Testis (tissue), 3 donors: ENCODE measurements around the gene SEPTIN5. TPM values are rescaled to one million over a fixed set of nuclear protein-coding genes. Genes with fewer than 3 reads are reported as not detected.

ENCODE experiments used
- DNase-seq: peaks from one replicate; pipeline ENCODE4 v3.0.0-alpha.2; 2019
- H3K27ac ChIP-seq, 2 donors: fragments of 200-600 bp; sonication (generic); one replicate each; pipeline ENCODE4 v1.5.1; 2019
- H3K27me3 ChIP-seq: fragments of 200-600 bp; sonication (generic); one replicate; pipeline ENCODE4 v1.5.1; 2019
- H3K36me3 ChIP-seq: fragments of 200-600 bp; sonication (generic); one replicate; pipeline ENCODE4 v1.5.1; 2017; ENCODE audit warnings: low read depth; ENCODE audit errors: missing control alignments
- H3K4me1 ChIP-seq: fragments of 200-600 bp; sonication (generic); one replicate; pipeline ENCODE4 v1.5.1; 2019
- H3K4me3 ChIP-seq, 2 donors: fragments of 200-600 bp; sonication (generic); one replicate each; pipeline ENCODE4 v1.5.1; 2017 to 2019
- H3K9me3 ChIP-seq: fragments of 200-600 bp; sonication (generic); one replicate; pipeline ENCODE4 v1.5.1; 2017
- POLR2A ChIP-seq: fragments of 450-650 bp; IDR thresholded peaks from one replicate; pipeline ENCODE4 v1.6.1; 2017; ENCODE audit warnings: antibody characterized with exemption, mild to moderate bottlenecking, moderate library complexity
- WGBS, 2 donors: methylation state at CpG; one replicate each; pipeline ENCODE4 v1.1.5; 2018; 5-methylcytosine and 5-hydroxymethylcytosine counted together
- intact Hi-C: fragments of 100-400 bp; cut with DNase I; formaldehyde crosslinking; loops from one replicate; pipeline ENCODE4 v1.15.1; 2023; ENCODE audit warnings: low total_unique reads
- polyA plus RNA-seq: library from polyadenylated mRNA; stranded (reverse); fragments of 350-450 nt; fragmentation: Illumina TruSeq; extraction: RNeasy Lipid Tissue Mini Kit (QIAGEN cat#74804); gene quantifications from one replicate; pipeline ENCODE4 v1.2.3, GENCODE V29; 2014; ENCODE audit warnings: low read depth, low replicate concordance; ENCODE audit not compliant: insufficient read depth
- total RNA-seq, 2 donors: library from RNA; depleted of rRNA; stranded (reverse); fragments of >200 nt; gene quantifications; one replicate each; pipeline ENCODE4 v1.2.3, GENCODE V29; 2016
- TF ChIP-seq, protein P1 (sequence below), 3 experiments: fragments of 450-650 bp in 2 of 3; fragments of 200-600 bp in 1 of 3; sonication (generic) in 1 of 3; IDR thresholded peaks; one replicate each; pipeline ENCODE4 v1.5.1; 2016 to 2019; ENCODE audit warnings: antibody characterized with exemption in 3 of 3, mild to moderate bottlenecking in 2 of 3, moderate library complexity in 1 of 3

SEPTIN5 gene
- total and polyA plus RNA-seq, 3 donors from 2014 or later = 33.9 to 89.3 (median 68.9) TPM

DNA sequence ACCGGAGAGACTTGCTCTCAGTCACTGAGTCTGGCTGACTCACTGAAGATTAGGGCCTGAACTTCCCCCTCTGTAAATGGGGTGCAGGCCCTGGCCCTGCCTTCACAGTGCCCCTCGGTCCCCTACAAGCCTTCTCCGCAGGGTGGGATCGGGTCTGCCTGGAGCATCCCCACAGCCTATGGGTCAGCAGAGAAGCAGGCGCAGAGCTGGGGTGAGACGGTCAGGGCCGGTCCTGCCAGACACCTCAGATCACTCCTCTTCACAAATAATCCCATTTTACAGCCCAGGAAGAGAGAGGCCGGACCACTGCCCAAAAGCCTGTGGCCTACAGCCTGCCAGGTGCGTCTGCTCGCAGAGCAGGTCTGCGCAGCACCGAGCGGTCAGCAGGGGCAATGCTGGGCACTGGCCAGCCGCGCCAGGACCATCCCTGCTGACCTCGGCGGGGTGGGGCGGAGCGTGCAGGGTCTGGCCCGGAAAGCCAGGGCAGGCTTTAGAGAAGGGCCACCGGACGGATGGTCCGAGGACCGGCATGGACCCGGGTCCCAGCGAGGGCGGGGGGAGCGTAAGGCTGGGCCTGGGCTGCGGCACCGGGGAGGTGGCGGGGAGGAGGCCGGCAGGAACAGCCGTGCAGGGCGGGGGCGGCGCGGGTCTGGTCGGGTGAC lies 522 bp upstream of the SEPTIN5 start:
- peaks cover 19% of the 10 kb centered on the region for H3K4me1 ChIP-seq
- no peak for TF ChIP-seq POLR2A
- TF ChIP-seq, protein P1, sequence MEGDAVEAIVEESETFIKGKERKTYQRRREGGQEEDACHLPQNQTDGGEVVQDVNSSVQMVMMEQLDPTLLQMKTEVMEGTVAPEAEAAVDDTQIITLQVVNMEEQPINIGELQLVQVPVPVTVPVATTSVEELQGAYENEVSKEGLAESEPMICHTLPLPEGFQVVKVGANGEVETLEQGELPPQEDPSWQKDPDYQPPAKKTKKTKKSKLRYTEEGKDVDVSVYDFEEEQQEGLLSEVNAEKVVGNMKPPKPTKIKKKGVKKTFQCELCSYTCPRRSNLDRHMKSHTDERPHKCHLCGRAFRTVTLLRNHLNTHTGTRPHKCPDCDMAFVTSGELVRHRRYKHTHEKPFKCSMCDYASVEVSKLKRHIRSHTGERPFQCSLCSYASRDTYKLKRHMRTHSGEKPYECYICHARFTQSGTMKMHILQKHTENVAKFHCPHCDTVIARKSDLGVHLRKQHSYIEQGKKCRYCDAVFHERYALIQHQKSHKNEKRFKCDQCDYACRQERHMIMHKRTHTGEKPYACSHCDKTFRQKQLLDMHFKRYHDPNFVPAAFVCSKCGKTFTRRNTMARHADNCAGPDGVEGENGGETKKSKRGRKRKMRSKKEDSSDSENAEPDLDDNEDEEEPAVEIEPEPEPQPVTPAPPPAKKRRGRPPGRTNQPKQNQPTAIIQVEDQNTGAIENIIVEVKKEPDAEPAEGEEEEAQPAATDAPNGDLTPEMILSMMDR (IDR thresholded peaks at IDR 0.05) = no peak
- intact Hi-C loops = no loop called here
- peak overlapping the region; percentile 58 for H3K4me3 ChIP-seq
- no peak overlapping the region for H3K27ac ChIP-seq
- no peaks in the 10 kb centered on the region for H3K27me3 ChIP-seq
- H3K9me3 ChIP-seq = no peaks in the 10 kb centered on the region
- DNase-seq = no peak
- WGBS, 2 donors = 15 to 67% methylated on average over 4 to 38 of the region's 38 CpGs
- H3K36me3 ChIP-seq = no peaks in the 10 kb centered on the region

DNA sequence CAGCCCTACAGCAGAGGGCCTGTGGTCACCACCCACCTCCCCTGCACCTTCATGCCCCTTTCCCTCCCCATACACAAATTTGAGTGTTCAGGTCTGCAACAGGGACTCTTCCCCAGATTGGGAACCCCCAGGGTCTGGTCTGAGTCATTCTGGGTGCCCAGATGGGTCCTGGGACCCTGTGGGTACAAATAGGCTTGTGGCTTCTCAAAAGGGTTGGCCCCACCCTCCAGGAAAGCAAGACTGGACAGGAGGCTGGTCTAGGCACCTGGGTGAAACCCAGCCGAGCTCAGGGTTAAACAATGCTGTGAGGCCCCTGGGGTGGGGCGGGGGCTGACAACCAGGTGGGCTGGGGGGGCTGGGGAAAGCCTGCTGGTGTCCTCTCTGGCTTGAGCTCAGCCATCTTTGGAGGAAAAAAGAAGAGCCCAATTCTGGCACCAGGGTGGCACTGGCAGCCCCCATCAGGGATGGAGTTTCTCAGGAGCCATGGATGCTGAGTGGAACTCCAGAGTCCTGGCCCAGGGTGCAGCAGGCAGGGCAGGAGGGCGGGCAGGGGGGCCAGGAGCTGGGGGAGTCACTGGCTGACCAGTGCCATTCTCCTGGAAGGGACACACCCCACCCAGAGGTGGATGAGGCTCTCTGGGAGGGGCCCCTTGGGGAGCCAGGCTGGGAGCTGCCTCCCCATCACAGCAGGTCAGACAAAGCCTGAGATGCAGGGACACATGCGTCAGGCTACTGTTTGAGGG lies 1.1 kb downstream of the SEPTIN5 start:
- Histone ChIP-seq H3K27ac (no peak overlapping the region), H3K9me3 (no peaks in the 10 kb centered on the region), H3K4me3 (peak overlapping the region; percentile 58 to 73), H3K36me3 (no peaks in the 10 kb centered on the region), H3K27me3 (no peaks in the 10 kb centered on the region), H3K4me1 (peaks cover 27% of the 10 kb centered on the region)
- DNase-seq = no peak
- TF ChIP-seq, protein P1 (IDR thresholded peaks at IDR 0.05) = no peak
- no peak for TF ChIP-seq POLR2A
- 72 to 75% methylated on average over 2 to 4 of the region's 4 CpGs for WGBS, 2 donors
- intact Hi-C loops = no loop called here

DNA sequence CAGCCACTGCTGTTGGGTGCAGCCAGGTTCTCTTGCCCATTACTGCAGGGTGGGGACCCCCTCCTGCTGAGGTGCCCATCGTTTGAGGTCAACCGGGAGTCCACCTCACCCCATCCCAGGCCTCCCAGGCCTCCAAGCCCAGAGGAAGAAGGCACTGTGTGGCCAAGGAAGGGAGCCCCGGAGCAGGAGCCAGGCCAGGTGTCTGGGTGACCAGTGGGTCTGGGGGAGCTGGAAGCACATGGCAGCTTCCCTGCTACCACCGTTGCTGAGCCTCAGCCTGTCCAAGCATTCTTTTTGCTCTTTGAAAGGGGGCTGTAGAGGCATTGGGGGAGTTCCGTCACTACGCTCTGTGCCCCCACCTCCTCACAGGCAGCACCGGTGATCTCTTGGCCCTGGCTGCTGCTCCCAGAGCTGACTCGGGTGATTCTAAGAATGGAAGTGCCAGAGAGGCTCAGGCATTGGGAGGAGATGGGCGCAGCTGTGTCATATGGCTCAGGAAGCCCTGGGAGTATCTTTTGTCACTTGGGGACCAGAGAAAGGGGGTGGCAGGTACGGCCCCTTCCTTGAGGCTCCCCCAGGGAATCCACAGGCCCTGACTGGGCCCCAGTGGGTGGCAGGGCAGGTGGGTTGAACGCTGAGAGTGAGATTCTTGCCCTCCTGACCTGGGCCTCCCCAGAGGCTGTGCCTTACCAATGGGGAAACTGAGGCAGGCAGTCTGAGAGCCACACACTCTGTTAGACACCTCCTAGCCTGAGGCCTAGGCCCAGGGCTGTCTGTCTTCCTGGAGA lies 1.9 kb downstream of the SEPTIN5 start:
- Histone ChIP-seq H3K27ac (no peak overlapping the region), H3K4me3 (no peak overlapping the region), H3K4me1 (peaks cover 27% of the 10 kb centered on the region), H3K27me3 (no peaks in the 10 kb centered on the region), H3K36me3 (no peaks in the 10 kb centered on the region), H3K9me3 (no peaks in the 10 kb centered on the region)
- intact Hi-C loops = no loop called here
- 80% methylated on average over 5 to 11 of the region's 11 CpGs for WGBS, 2 donors
- TF ChIP-seq, protein P1 (IDR thresholded peaks at IDR 0.05) = no peak
- no peak for TF ChIP-seq POLR2A
- no peak for DNase-seq

DNA sequence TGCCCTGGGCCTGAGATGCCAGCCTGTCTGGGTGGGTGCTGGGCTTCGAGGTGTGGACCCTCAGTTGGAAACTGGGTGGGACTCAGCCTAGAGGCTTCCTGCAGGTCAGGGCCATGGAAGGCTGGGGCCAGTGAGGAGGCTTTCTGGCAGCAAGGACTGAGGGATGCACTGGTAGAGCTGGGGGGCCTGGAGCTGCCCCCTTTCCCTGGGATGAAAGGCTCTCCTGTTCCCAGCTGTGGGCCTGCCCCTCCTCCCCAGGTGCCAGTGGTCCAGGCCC lies 2.5 kb downstream of the SEPTIN5 start:
- no peaks in the 10 kb centered on the region for H3K27me3 ChIP-seq
- peaks cover 27% of the 10 kb centered on the region for H3K4me1 ChIP-seq
- TF ChIP-seq, protein P1 (IDR thresholded peaks at IDR 0.05) = no peak
- TF ChIP-seq POLR2A = no peak
- 100% methylated on average over 1 of the region's 1 CpG; no CpG with 5 or more reads in 1 of the 2 donors for whole genome bisulfite sequencing, 2 donors
- DNase-seq = no peak
- no peaks in the 10 kb centered on the region for H3K9me3 ChIP-seq
- intact Hi-C loops = no loop called here
- H3K27ac ChIP-seq = no peak overlapping the region
- no peak overlapping the region for H3K4me3 ChIP-seq
- H3K36me3 ChIP-seq = no peaks in the 10 kb centered on the region
